Pancreas (tissue), 10 donors: Measurements from ENCODE around the gene PHACTR3. TPM values are rescaled to one million over a fixed set of nuclear protein-coding genes. Genes with fewer than 3 reads are reported as not detected.

ENCODE experiments used
- ATAC-seq, 4 donors: fragments of 200-7000 bp; cut with Tn5 transposase; one replicate each; pipeline versions ENCODE4 v1.8.0 to v1.9.1; 2020; ENCODE audit warnings: mild to moderate bottlenecking in 4 of 4, moderate library complexity in 4 of 4
- DNase-seq, 6 donors: peaks; one replicate each; pipeline ENCODE4 v3.0.0-alpha.2; 2020
- FAIRE-seq: peaks from 2 replicates; lab custom pipeline; 2012; peaks lifted over from hg19 to GRCh38; lab: Jason Lieb, UNC
- H3K27ac ChIP-seq, 4 donors: fragments of 200-600 bp; sonication (generic); 1 replicate in 3 of 4; 2 replicates in 1 of 4; pipeline versions ENCODE4 v1.5.0 to v1.8.0; 2020
- H3K27me3 ChIP-seq, 4 donors: fragments of 200-600 bp; one replicate each; pipeline ENCODE4 v1.8.0; 2021
- H3K36me3 ChIP-seq, 3 donors: fragments of 200-600 bp; sonication (generic) in 1 of 3; one replicate each; pipeline versions ENCODE4 v1.5.0 to v1.8.0; 2020 to 2021
- H3K4me1 ChIP-seq, 3 donors: fragments of 200-600 bp; one replicate each; pipeline ENCODE4 v1.8.0; 2021
- H3K4me3 ChIP-seq, 4 donors: fragments of 200-600 bp; sonication (generic) in 2 of 4; one replicate each; pipeline versions ENCODE4 v1.5.0 to v1.8.0; 2020 to 2021
- H3K9me3 ChIP-seq, 4 donors: fragments of 200-600 bp; one replicate each; pipeline ENCODE4 v1.8.0; 2021
- WGBS, 2 donors: extraction: QIAGEN DNeasy Blood & Tissue Kit; methylation state at CpG; one replicate each; pipeline ENCODE4 v1.1.7; 2013; 5-methylcytosine and 5-hydroxymethylcytosine counted together
- intact Hi-C, 3 donors: fragments of 100-400 bp; cut with DNase I; formaldehyde crosslinking; loops; one replicate each; pipeline versions ENCODE4 v1.11.1 to v1.14.2; 2022
- polyA plus RNA-seq, 2 donors: library from polyadenylated mRNA; stranded (reverse); fragments of 200-250 nt; gene quantifications; one replicate each; pipeline ENCODE4 v1.2.3, GENCODE V29; 2013
- total RNA-seq, 6 donors: library from RNA; stranded (reverse); fragmentation: NEBNext Ultra II Directional in 4 of 6; extraction: Animal tissue kit (Norgen Biotek cat#: 25700) in 4 of 6; gene quantifications; one replicate each; pipeline versions ENCODE4 v1.2.1 to v1.2.4, GENCODE V29; 2021 to 2023
- TF ChIP-seq, protein P1 (sequence below), 4 donors: fragments of 200-600 bp; sonication (generic) in 3 of 4; IDR thresholded peaks; one replicate each; pipeline versions ENCODE4 v1.5.0 to v1.8.0; 2021; ENCODE audit warnings: antibody characterized with exemption in 4 of 4
- donor health status: healthy with polysubstance abuse.
- donor health status: DM: no; HTN: no; CAD: no; lungs with moderate emphysema.
- donor health status: DM: no; HTN: no; CAD: no.
- donor health status: control.
- donor health status: control.
- donor health status: Bipolar disorder and iron deficiency.
- donor health status: DM: yes; HTN: yes; CAD: no.
- donor health status: DM: no; HTN: no; CAD: no.
- donor health status: DM: no; HTN: no; CAD: no.
- donor health status: DM: yes; HTN: yes; CAD: no.

Gene PHACTR3
- total and polyA plus RNA-seq, 8 donors, result 0.14 to 1.5 (median 0.35) TPM; not detected in 3

DNA sequence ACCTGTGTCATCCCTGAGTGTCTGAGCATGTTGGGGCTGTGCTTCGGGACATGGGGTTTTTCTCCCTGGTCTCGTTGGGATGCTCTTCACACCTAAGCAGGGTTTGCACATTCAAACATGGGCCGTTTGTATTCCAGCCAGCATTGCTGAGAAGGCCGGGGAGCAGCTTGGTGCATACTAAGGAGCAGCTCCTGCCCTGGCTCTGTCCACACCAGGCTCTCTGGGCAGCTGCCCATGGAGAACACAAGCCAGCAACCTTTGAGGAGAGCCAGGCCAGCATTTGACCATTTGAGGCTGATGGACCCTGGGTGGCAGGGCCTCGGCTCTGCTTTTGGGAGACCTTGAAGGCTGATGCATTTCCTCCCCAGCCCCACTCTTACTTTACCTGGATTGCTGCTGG is 92.1 kb downstream of the PHACTR3 start:
- no peaks in the 10 kb centered on the region for H3K9me3 ChIP-seq
- H3K27me3 ChIP-seq, result peaks cover 0 to 4% (median 0%) of the 10 kb centered on the region in 4 donors

DNA sequence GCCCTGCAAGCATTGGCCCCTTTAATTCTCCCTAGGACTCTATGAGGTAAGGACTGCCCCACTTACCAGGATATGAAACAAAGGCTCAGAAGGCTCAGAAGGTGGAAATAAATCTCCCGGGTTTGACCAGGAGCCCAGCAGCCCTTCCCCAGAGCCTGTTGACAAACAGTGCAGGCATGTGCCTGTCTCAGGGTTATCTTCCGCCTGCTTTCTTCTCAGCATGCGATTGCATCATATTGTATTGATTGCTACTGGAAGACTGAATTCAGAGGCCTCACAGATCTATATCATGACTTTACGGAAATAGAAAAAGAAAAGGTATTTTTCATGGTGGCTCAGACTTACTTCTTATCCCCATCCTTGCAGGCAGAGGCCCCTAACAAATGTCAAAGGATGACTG is 92.7 kb downstream of the PHACTR3 start:
- TF ChIP-seq, protein P1, sequence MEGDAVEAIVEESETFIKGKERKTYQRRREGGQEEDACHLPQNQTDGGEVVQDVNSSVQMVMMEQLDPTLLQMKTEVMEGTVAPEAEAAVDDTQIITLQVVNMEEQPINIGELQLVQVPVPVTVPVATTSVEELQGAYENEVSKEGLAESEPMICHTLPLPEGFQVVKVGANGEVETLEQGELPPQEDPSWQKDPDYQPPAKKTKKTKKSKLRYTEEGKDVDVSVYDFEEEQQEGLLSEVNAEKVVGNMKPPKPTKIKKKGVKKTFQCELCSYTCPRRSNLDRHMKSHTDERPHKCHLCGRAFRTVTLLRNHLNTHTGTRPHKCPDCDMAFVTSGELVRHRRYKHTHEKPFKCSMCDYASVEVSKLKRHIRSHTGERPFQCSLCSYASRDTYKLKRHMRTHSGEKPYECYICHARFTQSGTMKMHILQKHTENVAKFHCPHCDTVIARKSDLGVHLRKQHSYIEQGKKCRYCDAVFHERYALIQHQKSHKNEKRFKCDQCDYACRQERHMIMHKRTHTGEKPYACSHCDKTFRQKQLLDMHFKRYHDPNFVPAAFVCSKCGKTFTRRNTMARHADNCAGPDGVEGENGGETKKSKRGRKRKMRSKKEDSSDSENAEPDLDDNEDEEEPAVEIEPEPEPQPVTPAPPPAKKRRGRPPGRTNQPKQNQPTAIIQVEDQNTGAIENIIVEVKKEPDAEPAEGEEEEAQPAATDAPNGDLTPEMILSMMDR (IDR thresholded peaks at IDR 0.05), result no peak
- 21 to 23% methylated on average over 4 of the region's 4 CpGs for WGBS, 2 donors
- Histone ChIP-seq H3K36me3 (no peaks in the 10 kb centered on the region), H3K4me3 (no peak overlapping the region), H3K27me3 (peaks cover 0 to 4% (median 0%) of the 10 kb centered on the region in 4 donors), H3K27ac (no peak overlapping the region), H3K9me3 (no peaks in the 10 kb centered on the region), H3K4me1 (no peaks in the 10 kb centered on the region)
- DNase-seq (no peak), ATAC-seq (no peak), FAIRE-seq (no peak)
- intact Hi-C loops, result no loop called here

More for the DNA sequence above, 92.1 kb downstream of the PHACTR3 start:
- Histone ChIP-seq H3K27ac (no peak overlapping the region), H3K4me1 (no peaks in the 10 kb centered on the region), H3K4me3 (no peak overlapping the region), H3K36me3 (no peaks in the 10 kb centered on the region)
- ATAC-seq (no peak), DNase-seq (no peak), FAIRE-seq (no peak)
- TF ChIP-seq, protein P1 (IDR thresholded peaks at IDR 0.05), result no peak
- intact Hi-C loops, result no loop called here
- 37 to 58% methylated on average over 5 of the region's 5 CpGs for WGBS, 2 donors

DNA sequence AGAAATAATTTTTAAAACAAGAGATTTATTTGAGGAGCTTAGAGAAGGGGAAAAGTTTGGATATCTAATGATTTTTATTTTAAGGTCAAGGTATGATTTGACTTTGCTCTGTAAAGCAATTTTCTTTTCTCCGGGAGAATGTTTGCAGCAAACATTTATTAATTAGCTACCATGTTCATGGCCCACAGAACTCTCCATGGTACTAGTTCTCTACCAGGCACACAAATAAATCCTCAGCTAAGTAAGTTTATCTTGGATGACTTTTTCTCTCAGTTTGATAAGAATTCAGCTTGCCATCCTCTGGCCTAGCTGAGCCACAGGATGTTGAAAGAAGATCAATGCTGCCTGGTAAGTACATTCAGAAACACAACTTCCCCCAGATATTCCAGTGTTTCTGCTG is 94.3 kb downstream of the PHACTR3 start:
- intact Hi-C loops, result no loop called here
- no peak for FAIRE-seq
- Histone ChIP-seq H3K4me1 (no peaks in the 10 kb centered on the region), H3K4me3 (no peak overlapping the region), H3K9me3 (no peaks in the 10 kb centered on the region), H3K27ac (no peak overlapping the region), H3K27me3 (peaks cover 0 to 4% (median 0%) of the 10 kb centered on the region in 4 donors), H3K36me3 (no peaks in the 10 kb centered on the region)
- DNase-seq, result no peak
- TF ChIP-seq, protein P1 (IDR thresholded peaks at IDR 0.05), result no peak
- 16 to 21% methylated on average over 1 of the region's 1 CpG for WGBS, 2 donors
- ATAC-seq, result no peak

DNA sequence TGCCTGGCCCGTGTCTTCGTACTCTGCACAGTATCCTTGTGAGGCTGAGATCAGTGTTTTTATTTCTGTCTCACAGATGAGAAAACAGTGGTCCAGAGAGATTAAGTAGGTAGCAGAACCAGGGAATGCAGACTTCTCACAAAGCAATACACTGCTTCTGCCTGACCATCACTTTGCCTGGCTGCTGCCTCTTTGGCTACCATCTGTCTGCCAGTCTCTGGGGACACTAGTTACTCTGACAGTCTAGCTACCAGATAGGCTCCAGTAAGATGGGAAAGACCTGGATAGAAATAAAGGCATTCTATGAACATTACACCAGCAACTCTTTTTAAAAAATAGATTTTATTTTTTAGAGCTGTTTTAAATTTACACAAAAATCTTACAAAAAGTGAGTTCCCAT is 96.9 kb downstream of the PHACTR3 start:
- no peak overlapping the region for H3K4me3 ChIP-seq
- H3K27me3 ChIP-seq, result peaks cover 0 to 4% (median 0%) of the 10 kb centered on the region in 4 donors
- no peak for DNase-seq
- H3K36me3 ChIP-seq, result no peaks in the 10 kb centered on the region
- no peak overlapping the region for H3K27ac ChIP-seq
- no peak for FAIRE-seq
- intact Hi-C loops, result no loop called here
- H3K9me3 ChIP-seq, result no peaks in the 10 kb centered on the region
- WGBS, 2 donors, result 40 to 41% methylated on average over 2 of the region's 2 CpGs
- TF ChIP-seq, protein P1 (IDR thresholded peaks at IDR 0.05), result no peak
- no peaks in the 10 kb centered on the region for H3K4me1 ChIP-seq
- no peak for ATAC-seq

DNA sequence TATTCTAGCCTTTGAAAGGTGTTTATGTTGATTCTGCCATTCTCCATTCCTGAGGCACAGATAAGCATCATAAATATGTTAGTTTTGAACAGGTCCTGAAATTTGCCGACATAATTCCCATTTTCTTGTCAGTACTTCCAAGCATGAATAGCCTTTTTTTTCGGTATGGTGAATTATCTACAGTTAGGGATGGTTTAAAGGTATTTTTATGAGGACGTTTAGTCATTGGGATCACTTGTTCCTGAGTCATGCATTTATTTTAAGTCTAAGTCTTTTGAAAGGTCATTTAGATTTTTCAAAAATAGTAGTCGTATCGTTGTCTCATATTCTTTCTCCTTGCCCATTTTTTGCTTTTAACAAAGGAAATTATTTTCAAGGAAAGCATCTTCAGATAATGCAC is 98.7 kb downstream of the PHACTR3 start:
- no peak for FAIRE-seq
- intact Hi-C loops, result no loop called here
- WGBS, 2 donors, result 62 to 66% methylated on average over 5 of the region's 5 CpGs

More for the DNA sequence above, 98.7 kb downstream of the PHACTR3 start:
- no peak overlapping the region for H3K4me3 ChIP-seq
- TF ChIP-seq, protein P1 (IDR thresholded peaks at IDR 0.05), result no peak
- DNase-seq (no peak), ATAC-seq (no peak)
- H3K4me1 ChIP-seq, result no peaks in the 10 kb centered on the region
- no peaks in the 10 kb centered on the region for H3K27me3 ChIP-seq
- no peaks in the 10 kb centered on the region for H3K36me3 ChIP-seq
- no peaks in the 10 kb centered on the region for H3K9me3 ChIP-seq
- no peak overlapping the region for H3K27ac ChIP-seq
